ENCODE measurements around the gene ZNF33B. TPM values are rescaled to one million over a fixed set of nuclear protein-coding genes. Genes with fewer than 3 reads are reported as not detected.

The ZNF33B gene
- total RNA-seq, 2 donors from 2014 or later, result 19.5 to 25.1 TPM

DNA sequence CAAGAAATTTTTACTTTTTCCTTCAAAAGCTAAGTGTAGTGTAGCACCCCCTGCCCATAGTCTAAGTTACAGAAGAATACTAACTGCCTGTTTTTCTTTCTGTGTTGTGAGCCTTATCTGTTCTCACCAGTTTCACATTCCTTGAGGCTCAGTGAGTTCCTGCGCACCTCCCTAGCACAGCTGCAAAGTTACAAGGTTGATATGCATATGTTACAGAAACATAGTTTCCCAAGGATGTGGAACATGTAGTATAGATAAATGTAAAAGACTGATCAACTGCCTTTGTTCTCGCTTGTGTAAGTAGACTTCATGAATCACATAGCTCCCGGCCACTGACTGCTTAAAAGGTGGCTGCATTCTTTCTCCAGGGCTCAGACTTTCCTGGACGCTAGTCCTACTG, 6.7 kb upstream of the ZNF33B start:
- no peak overlapping the region for H3K9ac ChIP-seq (ENCODE audit: low read depth in 2 of 2, low read length in 2 of 2)
- H3K4me1 ChIP-seq, result no peaks in the 10 kb centered on the region
- TF ChIP-seq, protein P1, sequence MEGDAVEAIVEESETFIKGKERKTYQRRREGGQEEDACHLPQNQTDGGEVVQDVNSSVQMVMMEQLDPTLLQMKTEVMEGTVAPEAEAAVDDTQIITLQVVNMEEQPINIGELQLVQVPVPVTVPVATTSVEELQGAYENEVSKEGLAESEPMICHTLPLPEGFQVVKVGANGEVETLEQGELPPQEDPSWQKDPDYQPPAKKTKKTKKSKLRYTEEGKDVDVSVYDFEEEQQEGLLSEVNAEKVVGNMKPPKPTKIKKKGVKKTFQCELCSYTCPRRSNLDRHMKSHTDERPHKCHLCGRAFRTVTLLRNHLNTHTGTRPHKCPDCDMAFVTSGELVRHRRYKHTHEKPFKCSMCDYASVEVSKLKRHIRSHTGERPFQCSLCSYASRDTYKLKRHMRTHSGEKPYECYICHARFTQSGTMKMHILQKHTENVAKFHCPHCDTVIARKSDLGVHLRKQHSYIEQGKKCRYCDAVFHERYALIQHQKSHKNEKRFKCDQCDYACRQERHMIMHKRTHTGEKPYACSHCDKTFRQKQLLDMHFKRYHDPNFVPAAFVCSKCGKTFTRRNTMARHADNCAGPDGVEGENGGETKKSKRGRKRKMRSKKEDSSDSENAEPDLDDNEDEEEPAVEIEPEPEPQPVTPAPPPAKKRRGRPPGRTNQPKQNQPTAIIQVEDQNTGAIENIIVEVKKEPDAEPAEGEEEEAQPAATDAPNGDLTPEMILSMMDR (IDR thresholded peaks at IDR 0.05), result no peak
- no peak for DNase-seq
- no peaks in the 10 kb centered on the region for H3K36me3 ChIP-seq
- no peak overlapping the region for H3K4me3 ChIP-seq
- no peaks in the 10 kb centered on the region for H3K9me3 ChIP-seq
- H3K27ac ChIP-seq, result no peak overlapping the region
- no peaks in the 10 kb centered on the region for H3K27me3 ChIP-seq
- intact Hi-C loops (cut with DNase I), result no loop called here

DNA sequence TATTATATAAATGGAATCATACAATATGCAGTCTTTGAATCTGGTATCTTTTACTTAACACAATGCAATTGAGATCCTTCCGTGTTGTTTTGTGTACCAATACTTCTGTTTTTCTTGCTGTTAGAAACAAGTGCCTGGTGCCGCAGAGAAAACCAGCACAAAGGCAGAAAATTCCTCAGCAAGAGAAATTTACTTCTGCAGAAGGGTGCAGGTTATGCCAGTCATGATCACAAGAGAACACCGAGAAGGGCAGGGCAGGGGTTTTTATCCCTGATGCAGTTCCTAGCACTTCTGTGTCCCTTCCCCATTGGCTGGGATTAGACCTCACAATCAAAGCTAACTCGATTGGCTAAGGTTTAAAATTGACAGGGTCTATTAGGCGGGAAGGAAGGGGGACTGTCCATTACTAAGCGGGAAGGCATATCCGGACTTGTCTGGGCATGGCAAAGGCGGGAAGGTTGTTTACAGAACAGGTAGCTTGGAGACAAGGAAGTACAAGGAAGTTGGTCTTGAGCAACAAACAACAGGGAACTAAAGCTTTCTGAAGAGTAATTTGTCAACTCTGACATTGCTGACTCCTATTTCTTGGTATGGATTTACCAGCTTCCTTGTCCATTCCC, 2.4 kb upstream of the ZNF33B start:
- TF ChIP-seq, protein P1 (IDR thresholded peaks at IDR 0.05), result no peak
- H3K9ac ChIP-seq (ENCODE audit: low read depth in 2 of 2, low read length in 2 of 2), result no peak overlapping the region
- no peaks in the 10 kb centered on the region for H3K9me3 ChIP-seq
- H3K36me3 ChIP-seq, result no peaks in the 10 kb centered on the region
- peak overlapping the region; percentile 80 for H3K27ac ChIP-seq
- intact Hi-C loops (cut with DNase I), result loop anchor here (5.0 kb wide), 1 partner anchor 88 kb away; no protein-coding TSS in a partner anchor
- H3K4me3 ChIP-seq, result no peak overlapping the region
- H3K4me1 ChIP-seq, result no peaks in the 10 kb centered on the region
- H3K27me3 ChIP-seq, result no peaks in the 10 kb centered on the region
- DNase-seq, result peak; percentile 65

DNA sequence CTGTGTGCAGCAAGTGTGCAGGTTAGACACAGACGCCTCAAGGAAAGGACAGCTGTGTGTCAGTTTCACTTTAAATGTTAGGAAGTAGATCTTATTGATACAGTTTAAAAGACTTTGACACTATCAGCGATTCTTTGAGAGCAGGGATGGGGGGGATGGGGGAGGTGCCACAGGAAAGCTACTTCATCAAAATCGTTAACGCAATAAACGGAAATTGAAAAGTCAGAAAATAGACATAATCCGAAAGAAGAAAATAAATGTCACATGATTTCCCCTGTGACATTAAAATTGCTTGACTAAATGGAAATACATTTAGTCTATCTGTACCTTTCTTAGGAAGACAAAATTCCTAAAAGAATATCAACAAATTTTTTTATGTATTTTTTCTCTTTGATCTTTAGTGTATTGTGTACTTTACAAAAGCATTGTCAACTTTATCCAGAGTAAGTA, 476 bp upstream of the ZNF33B start:
- Histone ChIP-seq H3K27ac (peak overlapping the region; percentile 97), H3K9ac (ENCODE audit: low read depth in 2 of 2, low read length in 2 of 2) (peak overlapping the region; percentile 82 to 94), H3K9me3 (no peaks in the 10 kb centered on the region), H3K4me3 (peak overlapping the region; percentile 72), H3K4me1 (no peaks in the 10 kb centered on the region), H3K27me3 (no peaks in the 10 kb centered on the region), H3K36me3 (no peaks in the 10 kb centered on the region)
- TF ChIP-seq, protein P1 (IDR thresholded peaks at IDR 0.05), result no peak
- intact Hi-C loops (cut with DNase I), result no loop called here
- no peak for DNase-seq

DNA sequence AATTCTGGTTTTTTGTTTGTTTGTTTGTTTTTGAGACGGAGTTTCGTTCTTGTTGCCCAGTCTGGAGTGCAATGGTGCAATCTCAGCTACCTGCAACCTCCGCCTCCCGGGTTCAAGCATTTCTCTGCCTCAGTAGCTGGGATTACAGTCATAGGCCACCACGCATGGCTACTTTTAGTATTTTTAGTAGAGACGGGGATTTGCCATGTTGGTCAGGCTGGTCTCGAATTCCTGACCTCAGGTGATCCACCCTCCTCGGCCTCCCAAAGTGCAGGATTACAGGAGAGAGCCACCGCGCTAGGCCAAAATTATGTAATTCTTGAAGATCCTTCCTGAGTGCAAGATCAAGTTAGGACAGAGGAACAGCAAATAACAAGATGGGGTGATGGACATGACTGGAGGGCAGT, 719 bp downstream of the ZNF33B start:
- Histone ChIP-seq H3K27me3 (no peaks in the 10 kb centered on the region), H3K9ac (ENCODE audit: low read depth in 2 of 2, low read length in 2 of 2) (peak overlapping the region; percentile 82 to 94), H3K27ac (peak overlapping the region; percentile 97), H3K36me3 (no peaks in the 10 kb centered on the region), H3K9me3 (no peaks in the 10 kb centered on the region), H3K4me3 (peak overlapping the region; percentile 72), H3K4me1 (no peaks in the 10 kb centered on the region)
- intact Hi-C loops (cut with DNase I), result no loop called here
- TF ChIP-seq, protein P1 (IDR thresholded peaks at IDR 0.05), result no peak
- DNase-seq, result no peak

DNA sequence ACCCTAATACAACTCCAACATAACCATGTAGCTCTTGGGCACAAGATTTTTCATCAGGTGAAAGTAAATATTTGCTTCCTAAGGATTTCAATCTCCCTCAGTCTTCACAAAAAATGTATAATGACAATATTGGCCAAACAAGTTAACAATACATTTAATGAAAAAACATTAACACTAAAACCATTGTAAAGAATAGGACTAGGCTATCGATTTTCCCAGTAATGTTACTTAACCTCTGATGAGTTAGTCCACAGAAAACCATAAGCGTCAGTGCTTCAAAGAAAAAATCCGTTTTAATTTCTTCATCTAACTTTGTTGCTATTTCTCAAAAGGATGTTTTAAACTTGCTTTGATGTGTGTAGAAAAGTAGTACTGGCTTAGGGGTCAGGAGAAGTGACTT, 1.2 kb downstream of the ZNF33B start:
- TF ChIP-seq, protein P1 (IDR thresholded peaks at IDR 0.05), result no peak
- no peak overlapping the region for H3K27ac ChIP-seq
- no peaks in the 10 kb centered on the region for H3K36me3 ChIP-seq
- no peaks in the 10 kb centered on the region for H3K9me3 ChIP-seq
- H3K27me3 ChIP-seq, result no peaks in the 10 kb centered on the region
- H3K4me1 ChIP-seq, result no peaks in the 10 kb centered on the region
- no peak overlapping the region for H3K9ac ChIP-seq (ENCODE audit: low read depth in 2 of 2, low read length in 2 of 2)
- intact Hi-C loops (cut with DNase I), result no loop called here
- peak overlapping the region; percentile 72 for H3K4me3 ChIP-seq
- DNase-seq, result no peak

All from colonic mucosa (tissue), 4 donors.